Measurements from ENCODE around the gene FAM3B.

- TF ChIP-seq CTCF (IDR thresholded peaks at IDR 0.05): no peak
- no peak for TF ChIP-seq POLR2A (IDR thresholded peaks at IDR 0.05)
Observed at GRCh38 chr21:41396558-41397075, 80.0 kb downstream of the FAM3B start.
